ENCODE data around the gene ACTR10.

ACTR10 gene

DNA sequence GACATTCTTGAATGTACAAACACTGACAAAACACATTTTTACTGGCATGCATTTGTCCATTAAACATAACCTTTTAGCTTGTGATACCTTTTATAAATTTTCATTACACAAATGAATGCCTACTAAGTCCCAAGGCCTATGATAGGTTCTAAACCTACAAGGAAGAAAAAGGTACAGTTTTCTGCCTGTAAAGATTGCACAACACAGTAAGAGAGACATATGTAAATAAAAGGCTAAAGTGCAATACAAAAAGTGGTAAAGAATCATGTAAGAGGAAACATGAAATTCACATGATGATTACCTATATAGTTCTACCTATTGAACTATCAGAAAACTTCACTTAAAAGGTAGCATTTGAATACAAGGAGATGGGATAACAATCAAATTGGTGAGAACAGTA is 83.8 kb downstream of the ACTR10 start:
- no peak overlapping the region for H3K4me3 ChIP-seq (ENCODE audit: low read depth, low read length)
- TF ChIP-seq, protein P1, sequence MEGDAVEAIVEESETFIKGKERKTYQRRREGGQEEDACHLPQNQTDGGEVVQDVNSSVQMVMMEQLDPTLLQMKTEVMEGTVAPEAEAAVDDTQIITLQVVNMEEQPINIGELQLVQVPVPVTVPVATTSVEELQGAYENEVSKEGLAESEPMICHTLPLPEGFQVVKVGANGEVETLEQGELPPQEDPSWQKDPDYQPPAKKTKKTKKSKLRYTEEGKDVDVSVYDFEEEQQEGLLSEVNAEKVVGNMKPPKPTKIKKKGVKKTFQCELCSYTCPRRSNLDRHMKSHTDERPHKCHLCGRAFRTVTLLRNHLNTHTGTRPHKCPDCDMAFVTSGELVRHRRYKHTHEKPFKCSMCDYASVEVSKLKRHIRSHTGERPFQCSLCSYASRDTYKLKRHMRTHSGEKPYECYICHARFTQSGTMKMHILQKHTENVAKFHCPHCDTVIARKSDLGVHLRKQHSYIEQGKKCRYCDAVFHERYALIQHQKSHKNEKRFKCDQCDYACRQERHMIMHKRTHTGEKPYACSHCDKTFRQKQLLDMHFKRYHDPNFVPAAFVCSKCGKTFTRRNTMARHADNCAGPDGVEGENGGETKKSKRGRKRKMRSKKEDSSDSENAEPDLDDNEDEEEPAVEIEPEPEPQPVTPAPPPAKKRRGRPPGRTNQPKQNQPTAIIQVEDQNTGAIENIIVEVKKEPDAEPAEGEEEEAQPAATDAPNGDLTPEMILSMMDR (IDR thresholded peaks at IDR 0.05; ENCODE audit: low read depth, low read length) = no peak

DNA sequence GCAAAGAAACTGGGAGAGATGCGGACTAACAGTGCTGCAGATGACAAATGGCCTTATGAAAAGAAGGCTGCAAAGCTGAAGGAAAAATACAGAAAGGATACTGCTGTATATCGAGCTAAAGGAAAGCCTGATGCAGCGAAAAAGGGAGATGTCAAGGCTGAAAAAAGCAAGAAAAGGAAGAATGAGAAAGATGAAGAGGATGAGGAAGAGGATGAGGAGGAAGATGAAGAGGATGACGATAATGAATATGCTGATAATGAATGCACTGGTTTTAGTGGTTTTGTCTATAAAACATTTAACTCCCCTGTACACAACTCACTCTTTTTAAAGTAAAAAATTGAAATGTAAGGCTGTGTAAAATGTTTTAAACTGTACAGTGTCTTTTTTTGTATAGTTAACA is 85.2 kb downstream of the ACTR10 start:
- H3K4me3 ChIP-seq (ENCODE audit: low read depth, low read length) = no peak overlapping the region
- TF ChIP-seq, protein P1 (IDR thresholded peaks at IDR 0.05; ENCODE audit: low read depth, low read length) = no peak
